ENCODE data around the gene WWC2. TPM values are rescaled to one million over a fixed set of nuclear protein-coding genes. Genes with fewer than 3 reads are reported as not detected.

The WWC2 gene
- total RNA-seq, 1 experiment from 2014 or later: 80.3 TPM

GRCh38 chr4:183202523-183202922, 103.5 kb downstream of the WWC2 start:
- BruUV-seq (replicated peaks): no TSS peak
- POLR2A ChIA-PET: no interaction called here
- intact Hi-C loops (cut with micrococcal nuclease; ENCODE audit: unreplicated experiment): no loop called here

DNA sequence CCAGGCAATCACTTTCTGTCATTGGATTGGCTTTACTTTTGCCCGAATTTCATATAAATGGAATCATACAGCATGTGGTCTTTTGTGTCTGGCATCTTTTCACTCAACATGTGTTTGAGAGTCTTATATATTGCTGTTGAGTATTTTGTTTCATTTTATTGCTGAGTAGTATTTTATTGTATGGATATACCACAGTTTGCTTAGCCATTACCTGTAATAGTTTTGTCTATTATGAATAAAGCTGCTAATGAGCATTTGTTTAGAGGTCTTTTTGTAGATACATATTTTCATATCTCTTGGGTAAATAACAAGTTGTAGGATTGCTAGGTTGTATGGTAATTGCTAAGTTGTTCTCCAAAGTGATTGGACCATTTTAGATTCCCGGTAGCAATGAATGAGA, 105.7 kb downstream of the WWC2 start:
- Histone ChIP-seq H3K4me3 (ENCODE audit: low read depth in 2 of 2, low read length in 2 of 2) (no peak overlapping the region), H3K27ac (ENCODE audit: low read length) (no peak overlapping the region), H3K9me3 (ENCODE audit: control insufficient read depth, insufficient read depth, low read depth, low read length) (no peaks in the 10 kb centered on the region), H3K27me3 (ENCODE audit: control insufficient read depth, insufficient read depth, low read length) (no peaks in the 10 kb centered on the region), H3K4me1 (ENCODE audit: control insufficient read depth, insufficient read depth, low read length) (peaks cover 3% of the 10 kb centered on the region), H3K36me3 (ENCODE audit: control insufficient read depth, insufficient read depth, low read length) (no peaks in the 10 kb centered on the region)
- CTCF ChIA-PET: no interaction called here
- ATAC-seq (no peak), DNase-seq (ENCODE audit: low read depth, low spot score) (no peak)
- BruUV-seq (replicated peaks): no TSS peak
- TF ChIP-seq CTCF (IDR thresholded peaks at IDR 0.05) (no peak), TCF7L2 (IDR thresholded peaks at IDR 0.05; ENCODE audit: low read depth, low read length) (no peak), SIN3A (IDR thresholded peaks at IDR 0.05; ENCODE audit: borderline replicate concordance, insufficient read depth, low read depth, low read length) (no peak), REST (IDR thresholded peaks at IDR 0.05; ENCODE audit: insufficient read depth in 1 of 2, low read depth in 2 of 2, low read length in 1 of 2) (no peak), POLR2AphosphoS5 (IDR thresholded peaks at IDR 0.05; ENCODE audit: low read depth, low read length) (no peak)
- POLR2A ChIA-PET: no interaction called here
- intact Hi-C loops (cut with micrococcal nuclease; ENCODE audit: unreplicated experiment): no loop called here
- in situ Hi-C loops (cut with HindIII; ENCODE audit: low pct_unique_long_range_greater_than_20kb, low sequenced_read_pairs): no loop called here

More at GRCh38 chr4:183202523-183202922, 103.5 kb downstream of the WWC2 start:
- CTCF ChIA-PET: no interaction called here
- no peaks in the 10 kb centered on the region for H3K27me3 ChIP-seq (ENCODE audit: control insufficient read depth, insufficient read depth, low read length)
- no peaks in the 10 kb centered on the region for H3K36me3 ChIP-seq (ENCODE audit: control insufficient read depth, insufficient read depth, low read length)
- no peak for ATAC-seq
- TF ChIP-seq TCF7L2 (IDR thresholded peaks at IDR 0.05; ENCODE audit: low read depth, low read length) (no peak), REST (IDR thresholded peaks at IDR 0.05; ENCODE audit: insufficient read depth in 1 of 2, low read depth in 2 of 2, low read length in 1 of 2) (no peak), CTCF (IDR thresholded peaks at IDR 0.05) (no peak), SIN3A (IDR thresholded peaks at IDR 0.05; ENCODE audit: borderline replicate concordance, insufficient read depth, low read depth, low read length) (no peak), POLR2AphosphoS5 (IDR thresholded peaks at IDR 0.05; ENCODE audit: low read depth, low read length) (no peak)
- in situ Hi-C loops (cut with HindIII; ENCODE audit: low pct_unique_long_range_greater_than_20kb, low sequenced_read_pairs): no loop called here
- H3K27ac ChIP-seq (ENCODE audit: low read length): no peak overlapping the region
- no peaks in the 10 kb centered on the region for H3K9me3 ChIP-seq (ENCODE audit: control insufficient read depth, insufficient read depth, low read depth, low read length)
- H3K4me1 ChIP-seq (ENCODE audit: control insufficient read depth, insufficient read depth, low read length): peaks cover 4% of the 10 kb centered on the region
- no peak for DNase-seq (ENCODE audit: low read depth, low spot score)
- H3K4me3 ChIP-seq (ENCODE audit: low read depth in 2 of 2, low read length in 2 of 2): no peak overlapping the region
